ENCODE results near the gene MRGPRD. TPM values are rescaled to one million over a fixed set of nuclear protein-coding genes. Genes with fewer than 3 reads are reported as not detected.
A peak's percentile ranks its signal among the peaks of the same experiment; 100 is the strongest.

Gene MRGPRD
- total and polyA plus RNA-seq, 11 donors = not detected

DNA sequence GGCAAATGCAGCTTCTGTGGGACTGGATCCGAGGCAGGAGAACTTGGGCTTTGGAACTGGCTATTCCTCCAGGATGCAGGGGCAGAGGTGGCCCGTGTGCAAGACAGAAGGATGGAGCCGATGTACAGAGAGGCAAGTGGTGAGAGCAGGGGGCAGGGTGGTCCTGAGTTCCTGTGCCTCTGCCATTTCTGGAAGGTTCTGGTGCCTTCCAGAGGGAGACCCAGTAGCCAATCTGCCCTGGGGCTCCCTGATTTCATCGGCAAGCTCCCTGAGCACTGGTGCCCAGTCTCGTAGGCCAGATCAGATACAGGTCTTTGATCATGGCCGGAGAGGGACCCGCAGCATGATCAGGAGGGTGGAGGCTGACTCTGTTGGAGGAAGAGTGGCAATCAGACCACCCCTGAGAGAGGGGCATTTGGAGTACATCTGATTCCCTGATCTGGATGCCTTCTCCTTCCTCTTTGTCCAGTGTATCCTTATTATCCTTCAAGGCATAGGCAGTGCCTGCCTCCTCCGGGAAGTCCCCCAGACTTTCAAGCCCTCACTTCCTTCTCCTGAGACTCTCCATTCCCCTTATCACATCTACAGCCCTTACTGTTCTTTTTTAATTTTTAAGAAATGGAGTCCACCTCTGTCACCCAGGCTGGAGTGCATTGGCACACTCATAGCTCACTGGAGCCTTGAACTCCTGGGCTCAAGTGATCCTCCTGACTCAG, 9.7 kb downstream of the MRGPRD start:
- Histone ChIP-seq H3K9me3 (no peaks in the 10 kb centered on the region), H3K4me3 (no peak overlapping the region), H3K4me1 (peaks cover 0 to 6% (median 0%) of the 10 kb centered on the region in 12 donors), H3K27ac (no peak overlapping the region), H3K27me3 (peaks cover 0 to 6% (median 0%) of the 10 kb centered on the region in 9 donors), H3K36me3 (no peaks in the 10 kb centered on the region)
- no peak for DNase-seq
- intact Hi-C loops (cut with DNase I) = no loop called here
- no peak for ATAC-seq
- 83 to 87% (median 87%) methylated on average over 8 of the region's 8 CpGs for WGBS, 4 donors
- TF ChIP-seq, protein P1, sequence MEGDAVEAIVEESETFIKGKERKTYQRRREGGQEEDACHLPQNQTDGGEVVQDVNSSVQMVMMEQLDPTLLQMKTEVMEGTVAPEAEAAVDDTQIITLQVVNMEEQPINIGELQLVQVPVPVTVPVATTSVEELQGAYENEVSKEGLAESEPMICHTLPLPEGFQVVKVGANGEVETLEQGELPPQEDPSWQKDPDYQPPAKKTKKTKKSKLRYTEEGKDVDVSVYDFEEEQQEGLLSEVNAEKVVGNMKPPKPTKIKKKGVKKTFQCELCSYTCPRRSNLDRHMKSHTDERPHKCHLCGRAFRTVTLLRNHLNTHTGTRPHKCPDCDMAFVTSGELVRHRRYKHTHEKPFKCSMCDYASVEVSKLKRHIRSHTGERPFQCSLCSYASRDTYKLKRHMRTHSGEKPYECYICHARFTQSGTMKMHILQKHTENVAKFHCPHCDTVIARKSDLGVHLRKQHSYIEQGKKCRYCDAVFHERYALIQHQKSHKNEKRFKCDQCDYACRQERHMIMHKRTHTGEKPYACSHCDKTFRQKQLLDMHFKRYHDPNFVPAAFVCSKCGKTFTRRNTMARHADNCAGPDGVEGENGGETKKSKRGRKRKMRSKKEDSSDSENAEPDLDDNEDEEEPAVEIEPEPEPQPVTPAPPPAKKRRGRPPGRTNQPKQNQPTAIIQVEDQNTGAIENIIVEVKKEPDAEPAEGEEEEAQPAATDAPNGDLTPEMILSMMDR (IDR thresholded peaks at IDR 0.05) = no peak
- TF ChIP-seq POLR2A (IDR thresholded peaks at IDR 0.05) = no peak

DNA sequence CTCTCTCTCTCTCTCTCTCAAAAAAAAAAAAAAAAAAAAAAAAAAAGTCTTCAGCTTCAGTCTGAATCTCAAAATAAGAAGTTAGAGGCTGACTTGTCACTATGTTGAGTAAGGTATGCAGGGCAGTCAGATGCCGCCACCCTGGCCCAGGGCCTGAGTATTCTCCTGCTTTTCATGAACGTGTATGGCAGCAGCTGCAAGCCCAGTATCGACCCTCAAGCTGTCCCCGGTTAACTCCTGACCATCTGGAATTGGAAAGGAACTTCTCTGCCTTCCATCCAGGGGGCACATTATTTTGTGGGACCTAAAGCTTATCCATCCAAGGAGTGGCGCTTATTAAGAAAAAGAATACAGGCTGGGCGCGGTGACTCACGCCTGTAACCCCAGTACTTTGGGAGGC, 11.4 kb downstream of the MRGPRD start:
- DNase-seq = no peak
- WGBS, 4 donors = 70 to 73% (median 70%) methylated on average over 8 of the region's 8 CpGs
- Histone ChIP-seq H3K4me1 (peaks cover 0 to 6% (median 0%) of the 10 kb centered on the region in 12 donors), H3K27me3 (peaks cover 0 to 6% (median 0%) of the 10 kb centered on the region in 9 donors), H3K9me3 (no peaks in the 10 kb centered on the region), H3K27ac (no peak overlapping the region), H3K36me3 (no peaks in the 10 kb centered on the region), H3K4me3 (no peak overlapping the region)
- no peak for TF ChIP-seq POLR2A (IDR thresholded peaks at IDR 0.05)
- TF ChIP-seq, protein P1 (IDR thresholded peaks at IDR 0.05) = no peak
- intact Hi-C loops (cut with DNase I) = loop anchor here in 1 of 10 donors (10.0 kb wide), 1 partner anchor 305 kb away; no protein-coding TSS in a partner anchor
- no peak for ATAC-seq

DNA sequence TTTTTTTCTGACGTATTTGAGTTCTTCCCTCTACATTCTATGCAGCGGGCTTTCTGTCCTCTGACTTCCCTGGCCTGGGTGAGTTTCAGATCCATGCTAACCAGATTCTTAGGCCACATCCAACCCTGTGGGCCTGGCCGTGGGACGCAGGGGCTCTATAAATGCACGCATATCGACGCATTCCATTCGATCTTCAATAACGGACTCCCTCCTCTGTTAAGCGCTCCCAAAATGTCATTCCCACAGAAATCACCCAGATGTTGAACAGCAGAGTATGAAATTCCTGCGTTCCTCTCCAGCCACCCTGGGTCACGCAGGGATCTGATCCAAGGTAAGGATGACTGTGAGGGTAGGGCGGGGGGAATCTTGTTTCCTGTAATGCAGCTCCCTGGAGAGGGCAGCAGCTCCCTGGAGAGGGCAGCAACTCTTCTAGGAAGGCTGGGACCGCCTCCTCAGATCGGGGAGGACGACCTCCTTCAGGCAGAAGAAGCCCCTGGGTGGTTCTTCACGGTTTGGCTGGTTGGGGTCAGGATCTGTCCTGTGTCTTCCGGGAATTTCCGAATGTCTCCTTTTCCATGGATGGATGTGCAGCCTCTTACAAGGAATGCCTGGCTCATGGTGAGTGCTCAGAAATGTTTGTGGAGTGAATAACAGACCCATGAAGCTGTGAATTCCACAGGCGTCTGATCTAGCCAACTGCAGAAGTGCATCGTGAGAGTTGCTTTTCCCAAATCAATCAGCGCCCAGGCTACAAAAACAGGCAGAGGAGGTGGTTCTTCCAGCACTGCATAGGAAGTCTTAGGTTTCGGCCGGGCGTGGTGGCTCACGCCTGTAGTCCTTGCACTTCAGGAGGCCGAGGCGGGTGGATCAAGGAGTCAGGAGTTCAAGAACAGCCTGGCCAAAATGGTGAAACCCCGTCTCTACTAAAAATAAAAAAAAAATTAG, 12.2 kb downstream of the MRGPRD start:
- Histone ChIP-seq H3K27me3 (peaks cover 0 to 6% (median 0%) of the 10 kb centered on the region in 9 donors), H3K27ac (no peak overlapping the region), H3K36me3 (no peaks in the 10 kb centered on the region), H3K4me1 (peaks cover 0 to 4% (median 0%) of the 10 kb centered on the region in 12 donors), H3K4me3 (no peak overlapping the region), H3K9me3 (no peaks in the 10 kb centered on the region)
- intact Hi-C loops (cut with DNase I) = loop anchor here in 1 of 10 donors (10.0 kb wide), 1 partner anchor 304 kb away; no protein-coding TSS in a partner anchor
- WGBS, 4 donors = 71 to 74% (median 73%) methylated on average over 27 to 29 of the region's 29 CpGs
- ATAC-seq = no peak
- TF ChIP-seq POLR2A (IDR thresholded peaks at IDR 0.05) = no peak
- TF ChIP-seq, protein P1 (IDR thresholded peaks at IDR 0.05) = no peak
- peak in 2 of 5 donors; percentile 17 to 51 for DNase-seq
